ENCODE data around the gene CNKSR2.

DNA sequence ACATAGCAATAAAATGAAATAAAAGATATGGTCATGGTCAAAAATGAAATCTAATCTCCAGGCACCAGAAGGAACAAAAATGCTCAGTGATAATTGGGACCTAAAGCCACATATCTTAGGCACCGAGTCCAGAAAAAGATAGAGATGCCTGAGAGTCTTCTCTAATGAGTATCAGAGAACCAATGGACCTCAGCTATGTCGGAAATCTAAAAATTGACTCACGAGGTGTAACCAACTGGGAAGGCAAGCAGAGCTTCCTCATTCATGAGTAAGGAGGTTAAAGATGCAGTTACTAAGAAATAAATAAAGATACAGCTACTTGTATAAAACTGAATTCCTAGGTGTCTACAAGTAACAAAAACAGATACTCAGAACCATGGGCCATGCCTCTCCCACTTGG lies 211.8 kb downstream of the CNKSR2 start:
- TF ChIP-seq, protein P1, sequence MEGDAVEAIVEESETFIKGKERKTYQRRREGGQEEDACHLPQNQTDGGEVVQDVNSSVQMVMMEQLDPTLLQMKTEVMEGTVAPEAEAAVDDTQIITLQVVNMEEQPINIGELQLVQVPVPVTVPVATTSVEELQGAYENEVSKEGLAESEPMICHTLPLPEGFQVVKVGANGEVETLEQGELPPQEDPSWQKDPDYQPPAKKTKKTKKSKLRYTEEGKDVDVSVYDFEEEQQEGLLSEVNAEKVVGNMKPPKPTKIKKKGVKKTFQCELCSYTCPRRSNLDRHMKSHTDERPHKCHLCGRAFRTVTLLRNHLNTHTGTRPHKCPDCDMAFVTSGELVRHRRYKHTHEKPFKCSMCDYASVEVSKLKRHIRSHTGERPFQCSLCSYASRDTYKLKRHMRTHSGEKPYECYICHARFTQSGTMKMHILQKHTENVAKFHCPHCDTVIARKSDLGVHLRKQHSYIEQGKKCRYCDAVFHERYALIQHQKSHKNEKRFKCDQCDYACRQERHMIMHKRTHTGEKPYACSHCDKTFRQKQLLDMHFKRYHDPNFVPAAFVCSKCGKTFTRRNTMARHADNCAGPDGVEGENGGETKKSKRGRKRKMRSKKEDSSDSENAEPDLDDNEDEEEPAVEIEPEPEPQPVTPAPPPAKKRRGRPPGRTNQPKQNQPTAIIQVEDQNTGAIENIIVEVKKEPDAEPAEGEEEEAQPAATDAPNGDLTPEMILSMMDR (IDR thresholded peaks at IDR 0.05), result no peak
- no peak for TF ChIP-seq POLR2A (IDR thresholded peaks at IDR 0.05)

Measured in Peyer's patch (tissue), 4 donors.